ENCODE measurements around the gene ARFIP1. TPM values are rescaled to one million over a fixed set of nuclear protein-coding genes. Genes with fewer than 3 reads are reported as not detected.

The ARFIP1 gene
- total RNA-seq, 2 experiments from 2014 or later, result 5.0 to 5.1 TPM

GRCh38 chr4:152795891-152796290, 16.1 kb downstream of the ARFIP1 start:
- Mint-ChIP-seq H3K4me1 (ENCODE audit: low read depth) (peaks cover 5% of the 10 kb centered on the region), H3K4me3 (no peak overlapping the region), H3K27ac (no peak overlapping the region), H3K36me3 (ENCODE audit: low read depth) (no peaks in the 10 kb centered on the region), H3K9me3 (no peaks in the 10 kb centered on the region), H3K27me3 (ENCODE audit: low read depth) (no peaks in the 10 kb centered on the region)
- intact Hi-C loops (cut with micrococcal nuclease), result no loop called here
- CTCF ChIA-PET, result interaction anchor here (1.3 kb wide), 1 partner anchor 14 kb away, joined by 4 read pairs; no protein-coding TSS in a partner anchor
- no peak for DNase-seq

- Mint-ChIP-seq H3K4me1 (ENCODE audit: low read depth) (peaks cover 10% of the 10 kb centered on the region), H3K27me3 (ENCODE audit: low read depth) (no peaks in the 10 kb centered on the region), H3K4me3 (no peak overlapping the region), H3K9me3 (no peaks in the 10 kb centered on the region), H3K27ac (no peak overlapping the region), H3K36me3 (ENCODE audit: low read depth) (peaks cover 4% of the 10 kb centered on the region)
- DNase-seq, result no peak
- CTCF ChIA-PET, result no interaction called here
- intact Hi-C loops (cut with micrococcal nuclease), result no loop called here
These were observed 23.8 kb downstream of the ARFIP1 start for GRCh38 chr4:152803541-152803940.

GRCh38 chr4:152805071-152805650, 25.4 kb downstream of the ARFIP1 start:
- Mint-ChIP-seq H3K27ac (no peak overlapping the region), H3K4me1 (ENCODE audit: low read depth) (peaks cover 10% of the 10 kb centered on the region), H3K36me3 (ENCODE audit: low read depth) (peaks cover 5% of the 10 kb centered on the region), H3K4me3 (no peak overlapping the region), H3K27me3 (ENCODE audit: low read depth) (no peaks in the 10 kb centered on the region), H3K9me3 (no peaks in the 10 kb centered on the region)
- CTCF ChIA-PET, result interaction anchor here (0.6 kb wide), 1 partner anchor 581 kb away, joined by 3 read pairs; no protein-coding TSS in a partner anchor
- no peak for DNase-seq
- intact Hi-C loops (cut with micrococcal nuclease), result no loop called here

DNA sequence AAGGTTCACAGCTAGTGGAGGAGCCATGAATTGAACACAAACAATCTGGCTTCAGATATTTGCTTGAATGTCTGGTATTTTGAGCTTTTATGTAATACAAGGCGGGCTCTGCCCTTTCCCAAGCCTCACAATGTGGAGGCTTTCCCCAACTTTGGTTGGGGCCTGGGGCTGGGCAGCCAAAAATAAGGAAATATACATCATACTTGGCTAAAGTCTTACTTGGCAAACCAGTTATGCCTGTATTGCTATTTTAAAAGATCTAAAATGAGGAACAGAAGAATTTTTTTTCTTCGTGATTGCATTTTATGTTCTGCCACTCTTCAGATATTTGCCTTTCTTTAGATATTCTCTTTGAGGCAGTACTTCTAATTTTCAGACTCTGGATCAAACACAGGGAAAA, 26.1 kb downstream of the ARFIP1 start:
- H3K9me3 Mint-ChIP-seq, result peaks cover 4% of the 10 kb centered on the region
- no peak overlapping the region for H3K4me3 Mint-ChIP-seq
- no peak for DNase-seq
- H3K27ac Mint-ChIP-seq, result no peak overlapping the region
- peaks cover 10% of the 10 kb centered on the region for H3K4me1 Mint-ChIP-seq (ENCODE audit: low read depth)
- peaks cover 8% of the 10 kb centered on the region for H3K36me3 Mint-ChIP-seq (ENCODE audit: low read depth)
- intact Hi-C loops (cut with micrococcal nuclease), result no loop called here
- CTCF ChIA-PET, result no interaction called here
- no peaks in the 10 kb centered on the region for H3K27me3 Mint-ChIP-seq (ENCODE audit: low read depth)

GRCh38 chr4:152806501-152807125, 26.9 kb downstream of the ARFIP1 start:
- H3K27ac Mint-ChIP-seq, result no peak overlapping the region
- CTCF ChIA-PET, result interaction anchor here (0.6 to 0.7 kb wide), 2 partner anchors 126 to 309 kb away, joined by 3 to 4 read pairs; no protein-coding TSS in a partner anchor
- intact Hi-C loops (cut with micrococcal nuclease), result no loop called here

GRCh38 chr4:152807294-152807829, 27.6 kb downstream of the ARFIP1 start:
- DNase-seq, result no peak
- intact Hi-C loops (cut with micrococcal nuclease), result no loop called here
- Mint-ChIP-seq H3K27ac (no peak overlapping the region), H3K36me3 (ENCODE audit: low read depth) (peaks cover 19% of the 10 kb centered on the region), H3K4me1 (ENCODE audit: low read depth) (peaks cover 10% of the 10 kb centered on the region), H3K9me3 (peaks cover 5% of the 10 kb centered on the region), H3K27me3 (ENCODE audit: low read depth) (no peaks in the 10 kb centered on the region), H3K4me3 (no peak overlapping the region)
- CTCF ChIA-PET, result interaction anchor here (0.7 kb wide), 1 partner anchor 310 kb away, joined by 4 read pairs; no protein-coding TSS in a partner anchor

More at GRCh38 chr4:152806501-152807125, 26.9 kb downstream of the ARFIP1 start:
- H3K4me3 Mint-ChIP-seq, result no peak overlapping the region
- peaks cover 15% of the 10 kb centered on the region for H3K36me3 Mint-ChIP-seq (ENCODE audit: low read depth)
- H3K4me1 Mint-ChIP-seq (ENCODE audit: low read depth), result peaks cover 10% of the 10 kb centered on the region
- no peak for DNase-seq
- peaks cover 4% of the 10 kb centered on the region for H3K9me3 Mint-ChIP-seq
- no peaks in the 10 kb centered on the region for H3K27me3 Mint-ChIP-seq (ENCODE audit: low read depth)

DNA sequence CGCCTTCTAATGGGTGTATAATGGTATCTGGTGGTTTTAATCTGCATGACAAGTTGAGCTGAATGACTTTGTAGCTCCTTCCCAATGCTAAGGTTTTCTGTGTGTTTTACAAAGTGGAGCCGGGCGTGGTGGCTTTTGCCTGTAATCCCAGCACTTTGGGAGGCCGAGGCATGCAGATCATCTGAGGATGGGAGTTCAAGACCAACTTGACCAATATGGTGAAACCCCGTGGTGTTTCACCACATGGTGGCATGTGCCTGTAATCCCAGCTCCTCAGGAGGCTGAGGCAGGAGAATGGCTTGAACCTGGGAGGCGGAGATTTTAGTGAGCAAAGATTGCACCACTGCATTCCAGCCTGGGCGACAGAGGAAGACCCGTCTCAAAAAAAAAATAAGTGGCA, 28.9 kb downstream of the ARFIP1 start:
- peak overlapping the region; percentile 41 for H3K27ac Mint-ChIP-seq
- no peak for DNase-seq
- intact Hi-C loops (cut with micrococcal nuclease), result no loop called here
- peaks cover 14% of the 10 kb centered on the region for H3K9me3 Mint-ChIP-seq
- H3K36me3 Mint-ChIP-seq (ENCODE audit: low read depth), result peaks cover 24% of the 10 kb centered on the region
- no peaks in the 10 kb centered on the region for H3K27me3 Mint-ChIP-seq (ENCODE audit: low read depth)
- CTCF ChIA-PET, result no interaction called here
- peaks cover 10% of the 10 kb centered on the region for H3K4me1 Mint-ChIP-seq (ENCODE audit: low read depth)
- no peak overlapping the region for H3K4me3 Mint-ChIP-seq

GRCh38 chr4:152810715-152811287, 31.0 kb downstream of the ARFIP1 start:
- Mint-ChIP-seq H3K4me3 (no peak overlapping the region), H3K27ac (no peak overlapping the region), H3K4me1 (ENCODE audit: low read depth) (peaks cover 10% of the 10 kb centered on the region), H3K27me3 (ENCODE audit: low read depth) (no peaks in the 10 kb centered on the region), H3K36me3 (ENCODE audit: low read depth) (peaks cover 40% of the 10 kb centered on the region), H3K9me3 (peaks cover 26% of the 10 kb centered on the region)
- intact Hi-C loops (cut with micrococcal nuclease), result no loop called here
- CTCF ChIA-PET, result interaction anchor here (0.6 to 1.2 kb wide), 3 partner anchors 11 to 1534 kb away, joined by 3 read pairs; no protein-coding TSS in a partner anchor
- no peak for DNase-seq

- Mint-ChIP-seq H3K4me3 (no peak overlapping the region), H3K4me1 (ENCODE audit: low read depth) (peaks cover 12% of the 10 kb centered on the region), H3K36me3 (ENCODE audit: low read depth) (peaks cover 49% of the 10 kb centered on the region), H3K27me3 (ENCODE audit: low read depth) (no peaks in the 10 kb centered on the region), H3K9me3 (peaks cover 36% of the 10 kb centered on the region), H3K27ac (no peak overlapping the region)
- CTCF ChIA-PET, result no interaction called here
- intact Hi-C loops (cut with micrococcal nuclease), result no loop called here
- DNase-seq, result no peak
These were observed 35.3 kb downstream of the ARFIP1 start for GRCh38 chr4:152815078-152815477.

DNA sequence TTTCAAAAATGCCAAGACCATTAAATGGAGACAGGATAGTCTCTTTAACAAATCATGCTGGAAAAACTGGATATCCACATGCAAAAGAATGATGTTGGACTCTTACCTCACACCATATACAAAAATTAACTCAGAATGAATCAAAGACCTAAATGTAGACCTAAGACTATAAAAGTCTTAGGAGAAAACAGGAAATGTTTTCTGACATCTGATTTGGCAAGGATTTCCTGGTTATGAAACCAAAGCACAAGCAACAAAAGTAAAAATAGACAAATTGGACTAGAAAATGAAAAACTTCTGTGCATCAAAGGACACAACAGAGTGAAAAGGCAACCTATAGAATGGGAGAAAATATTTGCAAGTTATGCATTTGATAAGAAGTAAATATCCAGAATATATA, 37.6 kb downstream of the ARFIP1 start:
- peaks cover 35% of the 10 kb centered on the region for H3K36me3 Mint-ChIP-seq (ENCODE audit: low read depth)
- no peak for DNase-seq
- H3K27me3 Mint-ChIP-seq (ENCODE audit: low read depth), result no peaks in the 10 kb centered on the region
- peaks cover 31% of the 10 kb centered on the region for H3K9me3 Mint-ChIP-seq
- CTCF ChIA-PET, result no interaction called here
- H3K27ac Mint-ChIP-seq, result peak overlapping the region; percentile 28
- H3K4me1 Mint-ChIP-seq (ENCODE audit: low read depth), result peaks cover 12% of the 10 kb centered on the region
- no peak overlapping the region for H3K4me3 Mint-ChIP-seq
- intact Hi-C loops (cut with micrococcal nuclease), result no loop called here

DNA sequence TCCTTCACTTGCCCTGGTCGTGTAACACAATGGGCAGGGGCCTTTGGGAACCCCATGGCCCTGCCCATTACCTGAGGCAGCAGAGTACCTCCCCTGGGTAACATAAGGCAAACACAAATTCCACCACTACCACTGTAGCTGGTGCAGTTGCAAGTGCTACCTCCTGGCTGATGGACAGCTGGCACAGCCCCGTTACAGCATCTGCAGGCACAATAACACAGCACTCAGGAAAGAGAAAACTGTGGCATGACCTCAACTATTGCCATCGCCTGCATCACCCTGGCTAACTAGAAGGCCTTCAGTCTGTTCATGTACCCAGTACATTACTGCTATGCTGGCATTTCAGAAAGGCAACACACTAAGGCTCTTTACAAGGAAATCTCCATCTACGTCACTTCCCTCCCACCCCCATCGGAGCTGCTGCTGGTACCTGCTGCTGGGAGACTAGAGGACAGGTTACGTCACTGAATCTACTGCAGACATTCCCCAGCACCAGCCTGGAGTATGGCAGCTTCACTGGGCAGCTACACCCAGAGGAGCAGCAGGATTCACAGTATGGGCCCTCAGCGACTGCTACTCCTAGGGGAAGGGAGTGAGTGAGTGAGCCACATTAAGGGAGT, 39.4 kb downstream of the ARFIP1 start:
- Mint-ChIP-seq H3K4me3 (no peak overlapping the region), H3K27me3 (ENCODE audit: low read depth) (no peaks in the 10 kb centered on the region), H3K4me1 (ENCODE audit: low read depth) (peaks cover 12% of the 10 kb centered on the region), H3K27ac (no peak overlapping the region), H3K9me3 (peaks cover 22% of the 10 kb centered on the region), H3K36me3 (ENCODE audit: low read depth) (peaks cover 26% of the 10 kb centered on the region)
- CTCF ChIA-PET, result no interaction called here
- DNase-seq, result no peak
- intact Hi-C loops (cut with micrococcal nuclease), result no loop called here

DNA sequence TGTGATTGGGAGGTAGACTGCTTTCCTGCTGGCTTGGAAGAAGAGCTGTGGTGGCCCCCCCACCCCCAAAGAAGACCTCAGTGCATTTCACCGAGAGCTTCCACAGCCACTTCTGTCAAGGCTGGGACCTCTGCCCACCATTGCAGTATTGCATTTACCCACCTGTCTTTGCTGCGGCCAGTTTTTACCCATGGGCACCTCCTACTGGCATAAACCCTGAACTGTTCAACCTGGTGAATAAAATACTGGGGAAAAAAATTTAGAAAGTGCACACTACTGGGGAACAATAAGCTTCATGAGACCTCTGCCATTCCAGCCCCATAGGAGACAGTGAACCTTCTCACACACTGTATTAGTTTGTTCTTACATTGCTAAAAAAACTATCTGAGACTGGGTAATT, 40.3 kb downstream of the ARFIP1 start:
- Mint-ChIP-seq H3K9me3 (peaks cover 20% of the 10 kb centered on the region), H3K4me3 (no peak overlapping the region), H3K36me3 (ENCODE audit: low read depth) (peaks cover 19% of the 10 kb centered on the region), H3K27me3 (ENCODE audit: low read depth) (no peaks in the 10 kb centered on the region), H3K27ac (no peak overlapping the region), H3K4me1 (ENCODE audit: low read depth) (peaks cover 12% of the 10 kb centered on the region)
- CTCF ChIA-PET, result interaction anchor here (0.7 kb wide), 1 partner anchor 150 kb away, joined by 3 read pairs; no protein-coding TSS in a partner anchor
- no peak for DNase-seq
- intact Hi-C loops (cut with micrococcal nuclease), result loop anchor here (5.0 kb wide), 1 partner anchor 57 kb away; no protein-coding TSS in a partner anchor
